ENCODE data around the gene STRIT1. TPM values are rescaled to one million over a fixed set of nuclear protein-coding genes. Genes with fewer than 3 reads are reported as not detected.

Gene STRIT1
- total RNA-seq, 1 donor from 2014 or later, result not detected

- no peak overlapping the region for H3K4me3 ChIP-seq (ENCODE audit: low read depth, low read length)
- DNase-seq (ENCODE audit: low read depth), result no peak
- no peak for TF ChIP-seq CTCF (conservative IDR thresholded peaks at IDR 0.05; ENCODE audit: low read depth, low read length)
These were observed 22.9 kb upstream of the STRIT1 start for GRCh38 chr3:155316426-155316825.

GRCh38 chr3:155313916-155314315 is 20.4 kb upstream of the STRIT1 start:
- DNase-seq (ENCODE audit: low read depth), result no peak
- no peak for TF ChIP-seq CTCF (conservative IDR thresholded peaks at IDR 0.05; ENCODE audit: low read depth, low read length)
- H3K4me3 ChIP-seq (ENCODE audit: low read depth, low read length), result no peak overlapping the region

- no peak overlapping the region for H3K4me3 ChIP-seq (ENCODE audit: low read depth, low read length)
- peak; percentile 20 for DNase-seq (ENCODE audit: low read depth)
These were observed 19.8 kb upstream of the STRIT1 start for GRCh38 chr3:155313300-155313699.

GRCh38 chr3:155312781-155313180 is 19.3 kb upstream of the STRIT1 start:
- no peak for DNase-seq (ENCODE audit: low read depth)
- no peak overlapping the region for H3K4me3 ChIP-seq (ENCODE audit: low read depth, low read length)
- TF ChIP-seq CTCF (conservative IDR thresholded peaks at IDR 0.05; ENCODE audit: low read depth, low read length), result no peak

More at GRCh38 chr3:155313300-155313699, 19.8 kb upstream of the STRIT1 start:
- TF ChIP-seq CTCF (conservative IDR thresholded peaks at IDR 0.05; ENCODE audit: low read depth, low read length), result no peak

GRCh38 chr3:155309581-155309980 is 16.1 kb upstream of the STRIT1 start:
- no peak for TF ChIP-seq CTCF (conservative IDR thresholded peaks at IDR 0.05; ENCODE audit: low read depth, low read length)
- no peak overlapping the region for H3K4me3 ChIP-seq (ENCODE audit: low read depth, low read length)
- DNase-seq (ENCODE audit: low read depth), result no peak

GRCh38 chr3:155308831-155309230 is 15.3 kb upstream of the STRIT1 start:
- H3K4me3 ChIP-seq (ENCODE audit: low read depth, low read length), result no peak overlapping the region
- no peak for DNase-seq (ENCODE audit: low read depth)
- TF ChIP-seq CTCF (conservative IDR thresholded peaks at IDR 0.05; ENCODE audit: low read depth, low read length), result no peak

GRCh38 chr3:155307183-155307582 is 13.7 kb upstream of the STRIT1 start:
- H3K4me3 ChIP-seq (ENCODE audit: low read depth, low read length), result no peak overlapping the region
- no peak for TF ChIP-seq CTCF (conservative IDR thresholded peaks at IDR 0.05; ENCODE audit: low read depth, low read length)

More at GRCh38 chr3:155307183-155307582, 13.7 kb upstream of the STRIT1 start:
- no peak for DNase-seq (ENCODE audit: low read depth)

Measured in epithelial cell of proximal tubule (primary cell).